Neural cell (in vitro differentiated cells): Measurements from ENCODE around the gene RFX3. TPM values are rescaled to one million over a fixed set of nuclear protein-coding genes. Genes with fewer than 3 reads are reported as not detected.
A peak's percentile ranks its signal among the peaks of the same experiment; 100 is the strongest.

ENCODE experiments used
- H2AFZ ChIP-seq: fragments of 200-600, 300-800 bp; sonication (generic), shearing (Covaris generic); 2 replicates; pipeline ENCODE4 v1.6.0; 2014; ENCODE audit warnings: low read depth, mild to moderate bottlenecking, antibody characterized with exemption, low read length, moderate library complexity
- H3F3A ChIP-seq: fragments of 200-600 bp; shearing (Covaris generic); 2 replicates; pipeline ENCODE4 v1.6.1; 2016; ENCODE audit warnings: mild to moderate bottlenecking, moderate library complexity, mixed read lengths, antibody characterized with exemption, low read length; ENCODE audit not compliant: insufficient read depth, poor library complexity, severe bottlenecking
- H3K27ac ChIP-seq: fragments of 200-600, 300-800 bp; sonication (generic), shearing (Covaris generic); 2 replicates; pipeline ENCODE4 v1.5.1; 2014; ENCODE audit warnings: mild to moderate bottlenecking, low read length, moderate library complexity
- H3K27me3 ChIP-seq: fragments of 300-800, 200-600 bp; sonication (generic), shearing (Covaris generic); 2 replicates; pipeline ENCODE4 v1.6.0; 2014; ENCODE audit warnings: mild to moderate bottlenecking, low read depth, low read length, moderate library complexity; ENCODE audit not compliant: insufficient read depth
- H3K36me3 ChIP-seq: fragments of 300-800, 200-600 bp; sonication (generic), shearing (Covaris generic); 2 replicates; pipeline ENCODE4 v1.5.1; 2014; ENCODE audit warnings: mild to moderate bottlenecking, antibody characterized with exemption, low read length, moderate library complexity; ENCODE audit not compliant: insufficient read depth
- H3K4me2 ChIP-seq: fragments of 300-800, 200-600 bp; sonication (generic), shearing (Covaris generic); 2 replicates; pipeline ENCODE4 v1.6.0; 2014; ENCODE audit warnings: mild to moderate bottlenecking, low read length
- H3K4me3 ChIP-seq: fragments of 300-800, 200-600 bp; sonication (generic), shearing (Covaris generic); 2 replicates; pipeline ENCODE4 v1.5.1; 2014; ENCODE audit warnings: mild to moderate bottlenecking, low read length, moderate library complexity
- H3K79me2 ChIP-seq: fragments of 200-600 bp; shearing (Covaris generic); replicated peaks from 2 replicates; pipeline ENCODE4 v1.6.0; 2014; ENCODE audit warnings: mild to moderate bottlenecking, low read length, moderate library complexity; ENCODE audit not compliant: insufficient read depth
- H3K9ac ChIP-seq: fragments of 300-800, 200-600 bp; sonication (generic), shearing (Covaris generic); 2 replicates; pipeline ENCODE4 v1.6.1; 2016; ENCODE audit warnings: mild to moderate bottlenecking, low read length, mixed read lengths
- H3K9me2 ChIP-seq: fragments of 200-600 bp; shearing (Covaris generic); 2 replicates; pipeline ENCODE4 v1.6.1; 2016; ENCODE audit warnings: mild to moderate bottlenecking, low read length, mixed read lengths; ENCODE audit not compliant: insufficient read depth
- H3K9me3 ChIP-seq: fragments of 200-600, 300-800 bp; sonication (generic), shearing (Covaris generic); 2 replicates; pipeline ENCODE4 v1.6.1; 2016; ENCODE audit warnings: mild to moderate bottlenecking, mixed run types, low read length, moderate library complexity, mixed read lengths
- H4K20me1 ChIP-seq: fragments of 200-600 bp; shearing (Covaris generic); 2 replicates; pipeline ENCODE4 v1.6.1; 2016; ENCODE audit warnings: mild to moderate bottlenecking, mixed run types; ENCODE audit not compliant: insufficient read depth
- CTCF ChIP-seq: fragments of 450-650 bp; IDR thresholded peaks from 2 replicates; pipeline ENCODE4 v1.5.1; 2014; ENCODE audit warnings: antibody characterized with exemption, mild to moderate bottlenecking, moderate library complexity; ENCODE audit not compliant: poor library complexity, severe bottlenecking
- EP300 ChIP-seq: fragments of 450-650 bp; conservative IDR thresholded peaks from 2 replicates; pipeline ENCODE4 v1.6.1; 2014; ENCODE audit warnings: antibody characterized with exemption, mild to moderate bottlenecking, moderate library complexity; ENCODE audit not compliant: poor library complexity, severe bottlenecking
- EZH2 ChIP-seq: fragments of 200-600, 300-800 bp; shearing (Covaris generic), sonication (generic); IDR thresholded peaks from 2 replicates; pipeline ENCODE4 v1.6.1; 2014; ENCODE audit warnings: antibody characterized with exemption, low read length, borderline replicate concordance, mild to moderate bottlenecking; ENCODE audit not compliant: insufficient read depth, poor library complexity, severe bottlenecking
- MXI1 ChIP-seq: fragments of 450-650 bp; conservative IDR thresholded peaks from 2 replicates; pipeline ENCODE4 v1.6.1; 2014; ENCODE audit warnings: antibody characterized with exemption, mild to moderate bottlenecking; ENCODE audit not compliant: poor library complexity, severe bottlenecking
- POLR2AphosphoS5 ChIP-seq: IDR thresholded peaks from 2 replicates; pipeline ENCODE4 v1.6.1; 2012
- RAD21 ChIP-seq: fragments of 450-650 bp; conservative IDR thresholded peaks from 2 replicates; pipeline ENCODE4 v1.6.1; 2014; ENCODE audit warnings: antibody characterized with exemption, mild to moderate bottlenecking, moderate library complexity
- REST ChIP-seq: IDR thresholded peaks from 2 replicates; pipeline ENCODE4 v1.6.1; 2012; ENCODE audit warnings: borderline replicate concordance
- SMC3 ChIP-seq: fragments of 450-650 bp; conservative IDR thresholded peaks from 2 replicates; pipeline ENCODE4 v1.6.1; 2014; ENCODE audit warnings: antibody characterized with exemption, mild to moderate bottlenecking, moderate library complexity; ENCODE audit not compliant: poor library complexity
- TAF1 ChIP-seq: IDR thresholded peaks from 2 replicates; pipeline ENCODE4 v1.6.1; 2012; ENCODE audit warnings: low read depth
- polyA plus RNA-seq: library from polyadenylated mRNA; depleted of rRNA; stranded (reverse); fragments of >200 nt; gene quantifications from 2 replicates; pipeline ENCODE4 v1.2.3, GENCODE V29; 2014

The RFX3 gene
- polyA plus RNA-seq, 1 donor from 2014 or later: 27.6 TPM

- Histone ChIP-seq H4K20me1 (no peaks in the 10 kb centered on the region), H2AFZ (no peak overlapping the region), H3K27ac (no peak overlapping the region), H3K9me2 (no peaks in the 10 kb centered on the region), H3K79me2 (no peaks in the 10 kb centered on the region), H3K9ac (no peak overlapping the region), H3K27me3 (no peaks in the 10 kb centered on the region), H3K36me3 (no peaks in the 10 kb centered on the region), H3K4me3 (no peak overlapping the region), H3K4me2 (no peak overlapping the region), H3F3A (no peaks in the 10 kb centered on the region), H3K9me3 (no peaks in the 10 kb centered on the region)
- TF ChIP-seq CTCF (no peak), RAD21 (no peak), SMC3 (no peak), MXI1 (no peak)
Measured at GRCh38 chr9:3186751-3187150, 339.1 kb downstream of the RFX3 start.

GRCh38 chr9:3181049-3181953, 344.5 kb downstream of the RFX3 start:
- Histone ChIP-seq H2AFZ (no peak overlapping the region), H3K4me2 (no peak overlapping the region), H3K36me3 (no peaks in the 10 kb centered on the region), H3K9me3 (no peaks in the 10 kb centered on the region), H3K79me2 (no peaks in the 10 kb centered on the region), H3K4me3 (peak overlapping the region; percentile 44), H3K9me2 (no peaks in the 10 kb centered on the region), H3F3A (no peaks in the 10 kb centered on the region), H3K9ac (no peak overlapping the region), H4K20me1 (no peaks in the 10 kb centered on the region), H3K27me3 (no peaks in the 10 kb centered on the region), H3K27ac (no peak overlapping the region)
- TF ChIP-seq TAF1 (no peak), CTCF (peak; percentile 15), EZH2 (no peak), SMC3 (peak; percentile 11), RAD21 (peak; percentile 28)

GRCh38 chr9:3180696-3181048, 345.1 kb downstream of the RFX3 start:
- Histone ChIP-seq H3K79me2 (no peaks in the 10 kb centered on the region), H3K4me2 (no peak overlapping the region), H3K9me2 (no peaks in the 10 kb centered on the region), H3K27ac (no peak overlapping the region), H3K9ac (no peak overlapping the region), H2AFZ (no peak overlapping the region), H3K9me3 (no peaks in the 10 kb centered on the region), H3F3A (no peaks in the 10 kb centered on the region), H3K36me3 (no peaks in the 10 kb centered on the region), H4K20me1 (no peaks in the 10 kb centered on the region), H3K4me3 (peak overlapping the region; percentile 44), H3K27me3 (no peaks in the 10 kb centered on the region)
- no peak for TF ChIP-seq REST
- TF ChIP-seq EZH2: no peak
- no peak for TF ChIP-seq MXI1
- TF ChIP-seq SMC3: no peak
- TF ChIP-seq RAD21: no peak
- no peak for TF ChIP-seq CTCF
- no peak for TF ChIP-seq POLR2AphosphoS5
- TF ChIP-seq EP300: no peak
- no peak for TF ChIP-seq TAF1
